ENCODE measurements around the gene PAIP2. TPM values are rescaled to one million over a fixed set of nuclear protein-coding genes. Genes with fewer than 3 reads are reported as not detected.

The PAIP2 gene
- total RNA-seq, 1 donor from 2014 or later = 77.6 TPM

DNA sequence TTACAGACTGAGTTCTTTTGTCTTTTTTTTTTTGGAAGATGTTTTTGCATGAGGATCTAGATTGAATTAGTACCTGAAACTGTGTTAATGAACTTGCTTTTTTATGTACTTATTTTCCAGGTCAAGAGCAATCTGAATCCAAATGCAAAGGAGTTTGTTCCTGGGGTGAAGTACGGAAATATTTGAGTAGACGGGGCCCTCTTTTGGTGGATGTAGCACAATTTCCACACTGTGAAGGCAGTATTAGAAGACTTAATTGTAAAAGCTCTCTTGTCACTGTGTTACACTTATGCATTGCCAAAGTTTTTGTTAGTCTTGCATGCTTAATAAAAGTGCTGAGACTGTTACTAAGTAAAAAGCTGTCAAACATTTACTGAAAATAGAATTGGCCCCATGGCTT, 27.0 kb downstream of the PAIP2 start:
- no peak overlapping the region for H3K4me3 ChIP-seq (ENCODE audit: low read depth, low read length)
- DNase-seq (ENCODE audit: low read depth) = no peak
- TF ChIP-seq CTCF (conservative IDR thresholded peaks at IDR 0.05; ENCODE audit: low read depth, low read length) = no peak

DNA sequence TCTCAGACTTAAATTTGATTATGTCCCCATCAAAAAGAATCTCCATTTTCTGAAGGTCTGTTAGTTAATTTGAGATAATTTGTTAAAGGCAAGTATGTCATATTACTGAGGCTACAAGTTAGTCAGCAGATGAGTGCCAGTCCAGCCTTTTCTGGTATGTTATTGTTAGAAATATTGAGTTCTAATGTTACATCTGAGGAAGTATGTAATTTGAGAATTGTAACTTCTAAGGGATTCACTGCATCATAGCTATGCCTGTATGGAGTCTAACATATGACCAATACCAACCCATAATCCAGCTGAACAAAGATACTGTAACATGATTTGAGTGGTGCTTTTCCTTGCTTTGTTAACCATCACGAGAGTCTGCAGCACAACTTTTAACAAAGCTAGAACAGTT, 27.5 kb downstream of the PAIP2 start:
- TF ChIP-seq CTCF (conservative IDR thresholded peaks at IDR 0.05; ENCODE audit: low read depth, low read length) = no peak
- no peak overlapping the region for H3K4me3 ChIP-seq (ENCODE audit: low read depth, low read length)
- no peak for DNase-seq (ENCODE audit: low read depth)

DNA sequence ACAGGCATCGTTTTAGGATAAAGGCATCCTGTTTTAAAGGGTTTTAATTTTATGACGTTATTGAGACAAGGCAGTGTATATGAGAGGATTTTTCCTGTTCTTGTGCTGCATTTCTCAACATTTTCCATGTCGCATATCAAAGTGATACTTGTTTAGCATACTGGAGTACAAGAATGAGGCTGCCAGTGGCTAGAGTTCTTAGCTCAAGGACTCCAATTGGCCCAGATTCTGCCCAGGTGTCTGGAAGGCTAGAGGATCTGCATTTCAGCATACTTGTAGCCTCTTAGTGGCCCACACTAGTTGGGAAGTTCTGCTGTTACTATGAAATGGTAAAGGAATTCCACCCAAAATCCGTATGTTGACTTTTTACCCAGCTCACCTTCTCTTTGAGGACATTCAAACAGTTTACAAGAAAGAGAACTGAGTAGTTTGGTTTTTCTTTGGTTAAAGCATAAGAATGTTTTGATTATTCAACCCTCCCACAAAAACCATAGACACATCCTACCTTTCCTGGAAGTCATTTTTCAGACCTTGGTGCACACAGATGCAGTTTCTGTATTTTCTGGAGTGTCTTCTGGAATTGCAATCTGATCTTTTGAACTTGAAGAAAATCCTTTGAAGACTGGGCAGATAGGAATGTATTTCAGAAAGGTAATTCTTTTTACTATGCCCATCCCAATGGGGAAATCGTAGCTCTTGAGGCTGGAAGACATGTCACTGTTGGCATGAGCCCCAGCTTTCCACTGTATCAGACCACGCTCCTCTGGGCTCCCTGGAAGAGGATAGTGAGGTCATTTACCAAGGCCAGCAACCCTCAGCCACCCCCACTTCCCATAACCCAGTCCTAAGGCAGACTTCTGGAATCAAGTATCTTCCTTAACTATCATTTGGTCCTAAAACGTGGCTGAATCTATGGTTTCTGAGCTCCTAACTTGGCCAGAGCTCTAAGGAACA, 30.1 kb downstream of the PAIP2 start:
- TF ChIP-seq CTCF (conservative IDR thresholded peaks at IDR 0.05; ENCODE audit: low read depth, low read length) = no peak
- no peak for DNase-seq (ENCODE audit: low read depth)
- H3K4me3 ChIP-seq (ENCODE audit: low read depth, low read length) = no peak overlapping the region

DNA sequence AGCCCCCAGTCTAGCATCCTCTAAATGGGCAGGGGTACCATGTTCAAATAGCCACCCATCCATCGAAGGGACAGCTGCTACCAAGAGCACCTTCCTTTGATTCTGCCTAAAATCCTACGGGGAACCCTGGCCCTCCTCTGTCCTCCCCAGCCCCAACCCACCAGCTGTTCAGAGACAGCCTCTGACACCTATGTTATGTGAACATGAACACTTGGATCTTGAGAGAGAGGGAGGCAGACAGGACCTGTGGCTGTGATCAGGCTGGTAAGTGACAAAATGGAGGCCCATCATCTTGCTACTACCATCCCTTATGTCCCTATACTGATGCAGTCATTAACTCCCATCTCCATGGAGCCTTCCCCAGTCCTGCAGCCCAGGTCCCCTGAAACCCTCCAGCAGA, 33.3 kb downstream of the PAIP2 start:
- no peak for DNase-seq (ENCODE audit: low read depth)
- no peak for TF ChIP-seq CTCF (conservative IDR thresholded peaks at IDR 0.05; ENCODE audit: low read depth, low read length)

DNA sequence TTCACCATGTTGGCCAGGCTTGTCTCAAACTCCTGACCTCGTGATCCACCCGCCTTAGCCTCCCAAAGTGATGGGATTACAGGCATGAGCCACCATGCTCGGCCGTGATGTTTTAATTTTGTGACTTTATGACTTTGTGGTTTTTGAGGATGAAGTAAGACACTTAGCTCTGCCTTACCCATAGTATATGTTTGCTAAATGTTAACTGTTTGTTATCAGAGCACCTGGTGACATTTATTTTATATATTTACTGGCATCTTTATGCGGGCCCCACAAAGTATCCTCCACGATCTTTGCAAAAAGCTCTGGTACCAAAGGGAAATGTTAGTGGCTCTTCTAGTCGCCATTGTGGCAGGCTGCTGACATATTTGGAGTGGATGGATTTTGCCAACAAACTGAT, 34.7 kb downstream of the PAIP2 start:
- H3K4me3 ChIP-seq (ENCODE audit: low read depth, low read length) = no peak overlapping the region
- DNase-seq (ENCODE audit: low read depth) = no peak
- no peak for TF ChIP-seq CTCF (conservative IDR thresholded peaks at IDR 0.05; ENCODE audit: low read depth, low read length)

More for the DNA sequence above, 33.3 kb downstream of the PAIP2 start:
- no peak overlapping the region for H3K4me3 ChIP-seq (ENCODE audit: low read depth, low read length)

DNA sequence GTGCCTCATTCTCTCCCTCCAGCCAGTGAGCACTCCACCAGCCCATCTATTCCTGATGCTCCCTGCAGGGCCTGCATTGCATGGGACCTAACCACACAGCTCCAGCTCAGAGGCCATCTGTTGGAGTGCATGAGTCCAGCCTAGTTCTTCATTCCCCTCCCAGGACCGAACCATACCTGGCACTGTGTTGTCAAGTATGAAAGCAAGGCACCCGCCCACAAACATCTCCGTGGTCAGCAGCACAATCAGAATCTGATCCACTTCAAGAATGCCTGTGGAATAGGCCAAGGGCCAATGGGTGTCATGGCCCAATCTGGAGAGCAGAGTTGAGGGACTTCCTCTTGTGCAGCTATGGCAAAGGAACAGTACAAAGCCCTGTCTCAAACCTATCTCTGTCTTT, 35.6 kb downstream of the PAIP2 start:
- no peak for TF ChIP-seq CTCF (conservative IDR thresholded peaks at IDR 0.05; ENCODE audit: low read depth, low read length)
- H3K4me3 ChIP-seq (ENCODE audit: low read depth, low read length) = no peak overlapping the region
- DNase-seq (ENCODE audit: low read depth) = no peak
